IPS-15b (cell line): Measurements from ENCODE around the gene SARM1.

Experiments
- H3K27me3 ChIP-seq: one replicate; pipeline ENCODE4 v1.6.1; 2013; ENCODE audit warnings: low read length; ENCODE audit not compliant: control insufficient read depth, insufficient read depth
- H3K36me3 ChIP-seq: one replicate; pipeline ENCODE4 v1.6.1; 2013; ENCODE audit warnings: low read length; ENCODE audit not compliant: control insufficient read depth, insufficient read depth
- H3K4me1 ChIP-seq: one replicate; pipeline ENCODE4 v1.6.1; 2013; ENCODE audit warnings: mild to moderate bottlenecking, low read length; ENCODE audit not compliant: control insufficient read depth, insufficient read depth
- H3K4me3 ChIP-seq: one replicate; pipeline ENCODE4 v1.5.1; 2013; ENCODE audit warnings: low read depth, low read length
- H3K9ac ChIP-seq: one replicate; pipeline ENCODE4 v1.6.1; 2013; ENCODE audit warnings: low read depth, mild to moderate bottlenecking, low read length
- H3K9me3 ChIP-seq: one replicate; pipeline ENCODE4 v1.6.1; 2013; ENCODE audit warnings: mild to moderate bottlenecking, low read length; ENCODE audit not compliant: control insufficient read depth, insufficient read depth

The SARM1 gene

GRCh38 chr17:28449859-28450258 lies 78.4 kb downstream of the SARM1 start:
- Histone ChIP-seq H3K9ac (no peak overlapping the region), H3K9me3 (no peaks in the 10 kb centered on the region), H3K4me1 (no peaks in the 10 kb centered on the region), H3K27me3 (no peaks in the 10 kb centered on the region), H3K4me3 (no peak overlapping the region), H3K36me3 (no peaks in the 10 kb centered on the region)
